Inferior parietal cortex (tissue), 1 donor: Measurements from ENCODE around the gene ANKH.
"Not testable (repeated sequence)": the region's sequence is repeated elsewhere in the genome, so short reads cannot be mapped to it uniquely, and the experiment has no call there.

Experiments used
- DNase-seq: peaks from one replicate; pipeline ENCODE4 v3.0.0-alpha.2; 2016; ENCODE audit errors: extremely low spot score

ANKH gene

DNA sequence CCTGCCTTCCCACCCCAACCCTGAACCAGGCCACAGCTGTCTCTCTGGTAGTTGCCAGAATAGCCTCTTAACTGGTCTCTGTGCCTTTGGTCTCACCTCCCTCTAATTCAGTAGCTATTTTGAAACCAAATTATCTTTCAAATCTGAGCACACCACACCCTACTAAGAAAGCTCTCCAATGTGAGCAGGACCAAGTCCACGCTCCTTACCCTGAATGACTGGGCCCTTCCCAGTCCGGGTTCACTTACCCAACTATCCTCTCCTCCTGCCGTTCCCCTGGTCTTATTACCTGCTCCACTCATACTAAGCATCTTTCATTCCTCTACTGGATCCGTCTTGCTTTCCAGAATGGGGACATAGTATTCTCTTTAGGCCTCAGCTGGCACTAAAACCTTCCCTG lies 16.8 kb downstream of the ANKH start:
- DNase-seq: no peak

DNA sequence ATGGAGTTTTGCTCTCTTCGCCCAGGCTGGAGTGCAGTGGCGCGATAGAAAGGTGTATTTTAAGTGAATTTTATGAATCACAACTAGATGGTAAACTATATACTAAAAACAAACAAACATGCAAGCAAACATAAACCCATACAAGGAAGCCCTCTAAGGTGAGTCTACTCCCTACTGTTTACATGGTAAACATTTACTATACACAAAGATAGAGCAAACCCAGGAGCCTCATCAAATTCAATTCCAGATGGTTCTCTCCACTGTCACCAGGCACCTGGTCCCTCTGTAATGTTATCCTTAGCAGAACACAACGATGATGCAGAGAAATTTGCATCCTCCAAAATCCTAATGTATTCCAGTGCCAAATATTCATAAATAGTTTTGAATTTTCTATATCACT lies 17.9 kb downstream of the ANKH start:
- DNase-seq: no peak

DNA sequence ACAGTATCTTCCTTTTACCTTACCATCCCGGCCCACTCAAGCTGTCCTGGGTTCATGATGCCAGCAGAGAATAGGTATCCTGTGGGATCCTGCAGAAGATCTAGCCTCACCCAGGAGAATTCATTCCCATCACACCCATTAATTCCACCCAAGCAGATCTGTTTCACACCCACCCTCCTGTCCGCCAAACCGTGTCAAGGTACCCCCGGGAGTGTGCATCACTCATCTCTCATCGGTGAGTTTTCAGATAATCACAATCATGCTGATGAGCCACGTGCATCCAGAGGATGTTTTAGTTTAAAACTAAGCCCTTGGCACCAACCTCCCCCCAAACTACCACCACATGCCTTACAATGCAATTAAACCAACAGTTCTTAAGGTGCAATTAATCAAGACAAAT lies 18.8 kb downstream of the ANKH start:
- no peak for DNase-seq

GRCh38 chr5:14851999-14852526 lies 19.5 kb downstream of the ANKH start:
- DNase-seq: no peak

DNA sequence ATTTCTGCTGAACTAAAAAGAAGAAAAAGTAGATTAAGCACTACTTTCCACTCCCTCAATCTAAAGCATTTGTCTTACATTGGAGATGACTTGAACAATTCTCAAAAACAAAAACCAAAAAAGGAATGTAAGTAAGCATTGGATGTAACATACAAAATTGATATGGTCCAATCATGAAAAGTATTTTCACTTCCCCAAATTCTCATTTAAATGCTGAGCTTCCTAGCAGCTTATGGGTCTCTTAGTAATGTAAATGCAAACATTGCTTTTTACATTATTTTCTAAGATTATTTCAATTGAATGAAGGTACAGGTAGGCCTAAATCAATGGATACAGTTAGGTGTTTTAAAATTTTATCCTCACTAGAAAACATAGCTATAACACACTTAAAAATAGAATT lies 20.0 kb downstream of the ANKH start:
- DNase-seq: no peak

GRCh38 chr5:14851050-14851419 lies 20.5 kb downstream of the ANKH start:
- no peak for DNase-seq

DNA sequence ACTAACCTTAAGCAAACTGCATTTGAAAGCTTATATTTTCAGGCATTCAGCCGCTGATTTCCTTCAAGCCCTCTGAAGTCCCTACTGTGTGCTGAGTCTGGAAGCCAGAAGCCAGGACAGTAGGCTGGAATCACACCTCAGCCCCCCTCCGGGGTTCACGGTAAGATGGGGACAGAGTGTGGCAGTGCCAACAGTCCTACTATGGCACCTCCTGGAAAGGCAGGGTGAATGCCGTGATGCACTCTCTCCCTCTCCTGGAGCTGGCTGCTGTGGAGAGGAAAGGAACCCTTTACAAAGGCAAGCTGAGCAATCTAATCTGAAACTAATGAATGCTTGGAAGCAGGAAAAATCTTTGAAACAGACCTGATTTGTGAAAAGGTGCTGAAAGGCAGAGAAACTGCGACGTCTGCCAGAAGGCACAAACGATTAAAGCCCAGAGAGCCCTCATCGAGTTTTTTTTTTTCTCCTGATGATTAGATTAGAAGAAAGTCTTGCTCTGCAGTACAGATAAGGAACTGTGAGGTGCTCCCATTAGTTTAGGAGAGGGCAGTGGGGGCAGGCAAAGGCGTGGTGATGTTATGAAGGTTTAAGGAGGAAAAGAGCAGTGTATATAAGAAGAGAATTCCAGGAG lies 21.0 kb downstream of the ANKH start:
- DNase-seq: no peak

DNA sequence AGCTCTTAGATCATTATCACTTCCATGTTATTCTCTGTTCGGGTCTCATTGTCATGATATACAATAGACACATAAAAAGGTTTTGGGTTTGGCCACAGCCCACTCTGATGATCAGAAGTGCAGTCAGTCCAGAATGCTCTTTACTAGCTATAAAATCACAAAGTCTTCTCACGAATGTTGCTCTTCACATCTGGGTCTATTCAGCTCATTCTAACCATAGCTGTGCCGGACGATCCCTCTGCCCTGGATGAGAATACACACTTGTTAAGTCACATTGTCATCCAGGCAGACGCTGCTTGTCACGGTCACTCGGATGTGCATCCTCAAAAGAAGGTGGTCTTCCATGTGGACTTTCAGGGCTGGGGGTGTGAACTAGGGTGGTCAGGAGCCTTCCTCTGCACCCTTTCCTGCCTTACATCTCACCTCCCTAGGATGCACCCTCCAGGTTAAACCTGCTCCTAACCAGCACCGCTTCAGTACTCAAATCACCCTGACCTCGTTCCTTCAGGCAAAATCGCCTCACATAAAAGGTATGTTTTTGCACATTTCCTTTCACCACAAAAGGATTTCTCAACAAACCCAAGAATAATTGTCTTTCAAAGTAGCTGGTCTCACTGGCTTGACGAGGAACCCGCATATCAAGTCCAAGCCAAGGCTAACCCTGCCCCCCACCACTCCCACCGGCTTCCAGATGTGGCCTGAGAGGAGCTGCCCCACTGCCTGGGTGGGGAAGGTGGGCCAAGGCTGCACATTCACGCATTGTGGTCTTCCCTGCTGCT lies 21.9 kb downstream of the ANKH start:
- no peak for DNase-seq

DNA sequence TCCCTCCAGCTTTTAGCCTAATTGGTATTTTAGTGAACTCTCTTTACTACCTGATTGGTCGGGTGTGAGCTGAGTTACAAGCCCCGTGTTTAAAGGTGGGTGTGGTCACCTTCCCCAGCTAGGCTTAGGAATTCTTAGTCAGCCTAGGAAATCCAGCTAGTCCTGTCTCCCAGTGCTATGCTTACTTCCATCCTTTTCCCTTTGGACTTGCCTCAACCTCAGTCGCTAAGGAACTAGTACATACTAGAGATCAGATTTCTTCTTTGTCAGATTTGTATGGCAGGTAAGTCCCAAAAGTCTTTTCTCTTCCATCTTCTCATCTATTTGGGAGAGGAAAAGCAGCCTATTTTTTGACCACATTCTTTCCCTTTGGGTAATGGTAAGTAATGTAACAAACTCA lies 22.6 kb downstream of the ANKH start:
- not testable (repeated sequence) for DNase-seq

DNA sequence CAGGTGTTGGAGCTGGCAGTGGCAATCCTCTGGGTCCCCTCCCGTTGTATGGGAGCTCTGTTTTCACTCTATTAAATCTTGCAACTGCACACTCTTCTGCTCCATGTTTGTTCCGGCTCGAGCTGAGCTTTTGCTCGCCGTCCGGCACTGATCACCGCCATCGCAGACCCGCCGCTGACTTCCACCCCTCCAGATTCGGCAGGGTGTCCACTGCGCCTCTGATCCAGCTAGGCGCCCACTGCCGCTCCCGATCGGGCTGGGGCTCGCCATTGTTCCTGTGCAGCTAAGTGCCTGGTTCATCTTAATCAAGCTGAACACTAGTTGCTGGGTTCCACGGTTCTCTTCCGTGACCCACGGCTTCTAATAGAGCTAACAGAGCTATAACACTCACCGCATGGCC lies 23.2 kb downstream of the ANKH start:
- no peak for DNase-seq

GRCh38 chr5:14847471-14847870 lies 24.1 kb downstream of the ANKH start:
- DNase-seq: no peak

- no peak for DNase-seq
Measured at GRCh38 chr5:14842117-14842516, 29.5 kb downstream of the ANKH start.

DNA sequence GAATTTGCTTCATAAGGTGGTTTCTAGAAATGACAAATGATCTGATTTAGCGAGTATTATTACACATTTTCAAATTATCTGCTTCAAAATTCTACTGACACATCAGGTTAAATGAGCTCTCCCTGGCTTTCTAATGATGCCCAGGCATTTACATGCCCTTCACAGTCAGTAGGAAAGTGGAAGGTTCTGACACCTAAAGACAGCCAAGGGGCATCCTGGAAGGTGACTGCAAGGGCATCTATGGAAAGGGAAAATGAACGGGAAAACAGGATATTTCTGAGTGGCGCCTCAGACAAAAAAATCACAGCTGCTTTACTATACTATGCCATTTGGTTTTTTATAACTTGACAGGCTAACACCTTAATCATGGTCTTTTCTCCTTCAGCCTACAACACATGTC lies 31.0 kb downstream of the ANKH start:
- DNase-seq: no peak

DNA sequence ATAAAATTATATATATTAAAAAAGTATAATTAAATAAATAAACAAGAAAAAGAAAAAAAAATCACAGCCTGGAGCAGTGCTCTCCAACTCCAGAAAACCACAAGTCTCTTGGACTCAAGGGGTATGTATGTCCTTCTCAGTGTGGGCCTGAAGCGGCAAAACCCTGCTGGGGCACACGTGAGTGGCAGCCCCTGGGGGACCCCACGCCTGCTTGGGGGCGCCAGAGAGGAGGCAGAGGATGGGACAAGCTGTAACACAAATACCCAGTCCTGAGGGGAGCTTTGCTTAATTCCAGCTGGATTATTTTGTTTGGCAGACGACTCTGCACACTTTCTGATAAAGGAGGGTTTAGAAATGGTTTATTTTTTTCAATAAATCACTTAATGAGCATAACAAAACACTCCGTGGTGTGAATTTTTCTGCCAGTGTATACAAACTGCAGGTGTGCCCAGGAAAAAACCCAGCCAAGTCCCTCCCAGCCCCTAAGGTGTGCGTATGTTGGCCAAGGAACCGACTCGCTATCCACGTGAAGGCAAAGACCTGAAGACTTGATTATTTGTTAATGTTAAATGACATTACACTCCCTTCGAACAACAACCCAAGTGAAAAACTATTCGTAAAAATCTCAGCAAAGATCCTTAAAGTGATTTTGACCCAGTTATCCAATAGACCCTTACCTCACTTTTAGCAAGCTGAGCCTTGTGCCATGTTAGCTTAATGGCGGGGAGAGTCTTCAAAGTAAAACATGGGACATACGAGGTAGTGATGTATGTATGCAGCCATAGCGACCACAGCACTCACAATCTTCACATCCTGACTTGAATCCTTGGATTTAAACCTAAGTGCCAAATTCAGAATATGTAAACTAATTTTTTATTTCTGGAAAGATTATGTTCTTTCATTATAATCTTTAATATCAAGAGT lies 32.9 kb downstream of the ANKH start:
- DNase-seq: no peak

GRCh38 chr5:14837423-14838122 lies 34.0 kb downstream of the ANKH start:
- not testable (repeated sequence) for DNase-seq

DNA sequence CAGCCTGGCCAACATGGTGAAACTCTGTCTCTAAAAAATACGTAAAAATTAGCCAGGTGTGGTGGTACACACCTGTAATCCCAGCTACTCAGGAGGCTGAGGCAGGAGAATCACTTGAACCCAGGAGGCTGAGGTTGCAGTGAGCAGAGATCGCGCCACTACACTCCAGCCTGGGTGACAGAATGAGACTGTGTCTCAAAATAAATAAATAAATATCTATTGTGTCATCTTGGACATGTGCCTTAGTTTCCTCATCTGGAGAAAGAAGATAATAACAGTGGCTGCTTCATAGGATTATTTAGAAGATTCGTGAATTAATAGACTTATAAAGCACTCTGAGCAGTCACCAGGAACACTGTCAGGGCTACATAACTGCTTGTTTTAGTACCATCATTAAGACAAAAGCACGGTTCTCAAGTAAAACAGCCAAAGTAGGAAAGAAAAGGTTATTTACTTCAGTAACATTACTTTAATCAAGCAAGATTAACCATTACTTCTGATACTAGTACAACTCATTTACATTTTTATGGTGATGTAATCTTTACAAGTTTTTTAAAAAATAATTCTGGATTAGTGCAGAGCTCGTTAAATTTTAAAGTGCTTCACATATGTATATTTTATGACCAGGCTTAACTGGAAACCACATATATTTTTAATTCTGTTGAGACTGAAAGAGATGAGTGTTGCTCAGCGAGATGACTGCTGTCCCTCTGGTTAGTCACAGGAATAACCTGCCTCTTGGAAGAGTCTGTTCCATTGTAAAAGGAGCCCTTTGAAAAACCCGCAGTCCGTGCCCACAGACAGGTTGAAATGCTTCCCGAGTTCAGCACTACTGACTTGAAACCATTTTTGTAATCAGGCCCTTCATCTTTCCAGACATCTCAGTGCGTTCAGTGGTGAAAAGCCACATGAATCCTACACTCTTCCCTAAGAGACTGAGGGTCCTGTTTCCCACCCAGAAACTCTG lies 36.7 kb downstream of the ANKH start:
- DNase-seq: no peak

DNA sequence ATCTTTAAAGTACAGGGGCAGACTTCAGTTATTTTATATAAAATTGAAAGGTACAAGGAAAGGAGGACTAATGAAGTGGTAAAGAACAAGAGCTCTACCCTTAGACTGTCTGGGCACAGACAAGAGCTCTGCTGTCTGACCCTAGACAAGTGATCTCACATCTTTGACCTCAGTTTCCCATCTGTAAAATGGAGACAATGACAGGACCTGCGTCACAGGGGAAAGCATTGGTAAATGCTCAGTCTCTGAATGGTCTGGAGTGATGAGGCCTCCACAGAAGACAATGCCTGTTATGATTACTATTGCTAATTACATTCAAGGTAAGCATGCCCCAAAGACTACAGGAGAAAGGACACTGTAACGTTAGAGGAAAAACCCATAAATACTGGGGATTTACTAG lies 37.5 kb downstream of the ANKH start:
- no peak for DNase-seq

GRCh38 chr5:14831006-14831338 lies 40.6 kb downstream of the ANKH start:
- DNase-seq: no peak

GRCh38 chr5:14830210-14831005 lies 41.2 kb downstream of the ANKH start:
- DNase-seq: no peak

- DNase-seq: no peak
Measured at GRCh38 chr5:14829396-14829795, 42.2 kb downstream of the ANKH start.
